HepG2 (cell line): Measurements from ENCODE around the gene VAMP2. TPM values are rescaled to one million over a fixed set of nuclear protein-coding genes. Genes with fewer than 3 reads are reported as not detected.

Source experiments
- ADNP ChIP-seq: sonication (generic); formaldehyde crosslinking; IDR thresholded peaks from 2 replicates; pipeline ENCODE4 v1.4.0; 2020; ENCODE audit warnings: missing genetic modification reagents
- BRCA1 ChIP-seq: sonication (generic); formaldehyde crosslinking; IDR thresholded peaks from 2 replicates; pipeline ENCODE4 v1.4.0; 2020; ENCODE audit warnings: missing genetic modification reagents
- CBFB ChIP-seq: sonication (generic); formaldehyde crosslinking; IDR thresholded peaks from 2 replicates; pipeline ENCODE4 v1.4.0; 2020; ENCODE audit warnings: missing genetic modification reagents
- CCDC6 ChIP-seq: sonication (generic); formaldehyde crosslinking; IDR thresholded peaks from 2 replicates; pipeline ENCODE4 v1.8.1; 2022; ENCODE audit warnings: mild to moderate bottlenecking, missing genetic modification reagents, moderate library complexity
- CEBPG ChIP-seq: IDR thresholded peaks from 2 replicates; pipeline ENCODE4 v1.6.1; 2016
- CHD2 ChIP-seq: IDR thresholded peaks from 2 replicates; pipeline ENCODE4 v1.6.1; 2011; ENCODE audit warnings: low read depth, low read length, improper control_type of control experiment
- CSRNP1 ChIP-seq: sonication (generic); formaldehyde crosslinking; IDR thresholded peaks from 2 replicates; pipeline ENCODE4 v1.8.1; 2023; ENCODE audit warnings: mild to moderate bottlenecking, missing genetic modification reagents
- E2F2 ChIP-seq: sonication (generic); formaldehyde crosslinking; IDR thresholded peaks from 2 replicates; pipeline ENCODE4 v1.4.0; 2020; ENCODE audit warnings: missing genetic modification reagents, borderline replicate concordance
- ELF4 ChIP-seq: sonication (generic); formaldehyde crosslinking; IDR thresholded peaks from 2 replicates; pipeline ENCODE4 v1.5.0; 2020; ENCODE audit warnings: missing genetic modification reagents, mild to moderate bottlenecking, moderate library complexity, borderline replicate concordance
- FOXM1 ChIP-seq: sonication (generic); formaldehyde crosslinking; IDR thresholded peaks from 2 replicates; pipeline ENCODE4 v1.5.0; 2020; ENCODE audit warnings: missing genetic modification reagents
- HCFC1 ChIP-seq: fragments of 150-350 bp; IDR thresholded peaks from 2 replicates; pipeline ENCODE4 v1.6.1; 2014; ENCODE audit warnings: low read depth, low read length
- MXD3 ChIP-seq: IDR thresholded peaks from 2 replicates; pipeline ENCODE4 v1.6.1; 2016; ENCODE audit warnings: mild to moderate bottlenecking, missing biosample characterization, missing genetic modification reagents
- REPIN1 ChIP-seq: sonication (generic); formaldehyde crosslinking; IDR thresholded peaks from 2 replicates; pipeline ENCODE4 v1.8.0; 2022; ENCODE audit warnings: missing genetic modification reagents, low read depth, mild to moderate bottlenecking, borderline replicate concordance
- SMYD3 ChIP-seq: sonication (generic); formaldehyde crosslinking; IDR thresholded peaks from 2 replicates; pipeline ENCODE4 v1.8.1; 2023; ENCODE audit warnings: mild to moderate bottlenecking, missing genetic modification reagents
- TAF15 ChIP-seq: fragments of 200-400 bp; formaldehyde crosslinking; IDR thresholded peaks from one replicate; pipeline ENCODE4 v1.6.1; 2018; ENCODE audit warnings: mild to moderate bottlenecking, low read depth, low read length; ENCODE audit not compliant: poor library complexity, severe bottlenecking
- TFDP2 ChIP-seq: sonication (generic); formaldehyde crosslinking; IDR thresholded peaks from 2 replicates; pipeline ENCODE4 v1.4.0; 2020; ENCODE audit warnings: missing genetic modification reagents
- ZBTB46 ChIP-seq: sonication (generic); formaldehyde crosslinking; IDR thresholded peaks from 2 replicates; pipeline ENCODE4 v1.4.0; 2020; ENCODE audit warnings: mild to moderate bottlenecking, missing genetic modification reagents, borderline replicate concordance
- ZBTB7B ChIP-seq: sonication (generic); formaldehyde crosslinking; IDR thresholded peaks from 2 replicates; pipeline ENCODE4 v1.4.0; 2020; ENCODE audit warnings: missing genetic modification reagents
- ZKSCAN1 ChIP-seq: fragments of 150-350 bp; IDR thresholded peaks from 2 replicates; pipeline ENCODE4 v1.6.1; 2014; ENCODE audit warnings: low read length
- ZKSCAN5 ChIP-seq: sonication (generic); formaldehyde crosslinking; IDR thresholded peaks from 2 replicates; pipeline ENCODE4 v1.5.1; 2020; ENCODE audit warnings: mild to moderate bottlenecking, missing genetic modification reagents
- ZNF225 ChIP-seq: sonication (generic); formaldehyde crosslinking; IDR thresholded peaks from 2 replicates; pipeline ENCODE4 v1.4.0; 2020; ENCODE audit warnings: mild to moderate bottlenecking, missing genetic modification reagents
- ZNF234 ChIP-seq: sonication (generic); formaldehyde crosslinking; conservative IDR thresholded peaks from 2 replicates; pipeline ENCODE4 v1.5.1; 2020; ENCODE audit warnings: mild to moderate bottlenecking, missing genetic modification reagents
- ZNF331 ChIP-seq: sonication (generic); formaldehyde crosslinking; IDR thresholded peaks from 2 replicates; pipeline ENCODE4 v1.4.0; 2020; ENCODE audit warnings: missing genetic modification reagents
- ZNF33A ChIP-seq: sonication (generic); formaldehyde crosslinking; IDR thresholded peaks from 2 replicates; pipeline ENCODE4 v1.5.1; 2020; ENCODE audit warnings: missing genetic modification reagents, mild to moderate bottlenecking, moderate library complexity, borderline replicate concordance
- ZNF75D ChIP-seq: sonication (generic); formaldehyde crosslinking; IDR thresholded peaks from 2 replicates; pipeline ENCODE4 v1.8.1; 2023; ENCODE audit warnings: missing genetic modification reagents, mild to moderate bottlenecking, borderline replicate concordance
- polyA plus RNA-seq, 8 experiments: library from polyadenylated mRNA; depleted of rRNA in 3 of 8; stranded (reverse) in 7 of 8; unstranded in 1 of 8; fragments of >200 nt; fragmentation: Illumina TruSeq in 4 of 8; extraction: Trizol in 4 of 8; gene quantifications; 2 replicates each; pipeline versions ENCODE4 v1.2.1 to v1.2.3, GENCODE V29; 2011 to 2016; ENCODE audit warnings: low read depth in 4 of 8, missing spikeins in 1 of 8, mixed read lengths in 1 of 8; ENCODE audit not compliant: insufficient read depth in 1 of 8
- total RNA-seq, 5 experiments: library from RNA; depleted of rRNA; stranded (reverse); fragments of >200 nt; fragmentation: Illumina TruSeq; extraction: Trizol; gene quantifications; 2 replicates each; pipeline ENCODE4 v1.2.3, GENCODE V29; 2016; ENCODE audit warnings: low read depth in 1 of 5

The VAMP2 gene
- total and polyA plus RNA-seq, 2 of the 13 experiments (the other 11 are each of a cell fraction or from before 2014, with no cell fraction given): 3.9 to 17.2 TPM

GRCh38 chr17:8156246-8156992 lies 6.3 kb downstream of the VAMP2 start (continued):
- TF ChIP-seq ZNF75D (CRISPR knock-in tag) (no peak), CHD2 (no peak), ADNP (no peak), FOXM1 (CRISPR knock-in tag) (no peak), CEBPG (no peak), ZNF33A (CRISPR knock-in tag) (no peak), ZNF225 (CRISPR knock-in tag) (no peak), BRCA1 (CRISPR knock-in tag) (no peak), ZNF331 (CRISPR knock-in tag) (no peak), ZKSCAN5 (CRISPR knock-in tag) (no peak), REPIN1 (CRISPR knock-in tag) (no peak), E2F2 (CRISPR knock-in tag) (no peak), ZKSCAN1 (no peak), ZNF234 (no peak), TAF15 (no peak), TFDP2 (CRISPR knock-in tag) (no peak; the same call in 1 of the 2 replicates), MXD3 (CRISPR knock-in tag) (0 out of 2 replicates have a peak, but pooled peaks have one; percentile 28), ZBTB46 (CRISPR knock-in tag) (no peak), ELF4 (no peak), CBFB (CRISPR knock-in tag) (no peak), CCDC6 (CRISPR knock-in tag) (peak; percentile 59; the same call in 1 of the 2 replicates), SMYD3 (CRISPR knock-in tag) (no peak), CSRNP1 (CRISPR knock-in tag) (no peak), HCFC1 (no peak), ZBTB7B (no peak)
